Fibroblast of lung (primary cell): ENCODE results near the gene PLOD3.

Source experiments
- CTCF ChIP-seq, 2 donors: IDR thresholded peaks in 1 of 2; conservative IDR thresholded peaks in 1 of 2; 1 replicate in 1 of 2; 2 replicates in 1 of 2; pipeline ENCODE4 v1.5.1; 2011 to 2012; ENCODE audit warnings: low read length in 2 of 2, control low read depth in 1 of 2, inconsistent platforms in 1 of 2, low read depth in 1 of 2, mild to moderate bottlenecking in 1 of 2
- EZH2 ChIP-seq: IDR thresholded peaks from 2 replicates; pipeline ENCODE4 v1.5.1; 2012; ENCODE audit warnings: low read length, control low read depth, mild to moderate bottlenecking; ENCODE audit errors: missing control alignments

GRCh38 chr7:101175664-101176063, 41.7 kb downstream of the PLOD3 start:
- no peak for TF ChIP-seq CTCF (conservative IDR thresholded peaks at IDR 0.05 in 1 of 2, IDR thresholded peaks at IDR 0.05 in 1 of 2; ENCODE audit: low read depth in 1 of 2, low read length in 2 of 2)
- no peak for TF ChIP-seq EZH2
